LoVo (cell line): ENCODE results near the gene BSND.

Experiments used
- DNase-seq: peaks from one replicate; pipeline ENCODE4 v3.0.0-alpha.2; 2016; ENCODE audit warnings: low spot score

Gene BSND

GRCh38 chr1:54991939-54992338 lies 6.8 kb upstream of the BSND start:
- no peak for DNase-seq

GRCh38 chr1:54993140-54993539 lies 5.6 kb upstream of the BSND start:
- DNase-seq: no peak

DNA sequence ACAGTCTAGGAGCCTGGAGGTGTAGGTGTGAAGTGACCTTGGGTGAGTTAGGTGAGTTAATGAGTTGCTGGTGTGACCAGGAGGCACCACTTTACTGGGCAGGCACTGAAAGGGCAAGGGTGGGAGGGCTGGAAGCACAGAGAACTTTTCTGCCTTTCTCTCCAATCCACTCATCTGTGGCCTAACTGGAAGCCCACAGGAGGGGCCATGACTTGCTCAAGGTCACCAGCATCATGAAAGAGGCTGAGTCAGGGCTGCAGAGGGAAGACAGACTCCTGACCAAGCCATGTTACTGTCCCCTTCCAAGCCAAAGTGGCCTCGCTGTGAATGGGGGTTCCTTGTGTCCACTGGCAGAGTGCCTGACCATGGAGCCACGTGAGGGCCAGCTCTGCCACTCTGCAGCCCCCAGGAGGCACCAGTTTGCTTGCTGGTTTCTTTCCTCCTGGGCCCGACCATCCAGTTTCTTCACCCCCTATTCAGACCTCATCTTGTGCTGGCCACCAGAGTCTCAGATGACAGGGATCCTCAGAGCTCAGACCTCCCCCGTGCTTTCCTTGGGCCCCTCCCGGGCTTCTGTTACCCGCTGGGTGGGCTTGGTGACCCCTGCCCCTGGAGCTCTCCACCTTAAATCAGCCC lies 4.3 kb upstream of the BSND start:
- no peak for DNase-seq

- no peak for DNase-seq
Observed at GRCh38 chr1:54995013-54995760, 3.5 kb upstream of the BSND start.

- no peak for DNase-seq
Observed at GRCh38 chr1:54995835-54996234, 2.9 kb upstream of the BSND start.

- DNase-seq: peak; percentile 76
Observed at GRCh38 chr1:54996359-54996868, 2.3 kb upstream of the BSND start.

- no peak for DNase-seq
Observed at GRCh38 chr1:54996869-54997710, 1.6 kb upstream of the BSND start.

- DNase-seq: no peak
Observed at GRCh38 chr1:54997711-54997986, 1.1 kb upstream of the BSND start.

DNA sequence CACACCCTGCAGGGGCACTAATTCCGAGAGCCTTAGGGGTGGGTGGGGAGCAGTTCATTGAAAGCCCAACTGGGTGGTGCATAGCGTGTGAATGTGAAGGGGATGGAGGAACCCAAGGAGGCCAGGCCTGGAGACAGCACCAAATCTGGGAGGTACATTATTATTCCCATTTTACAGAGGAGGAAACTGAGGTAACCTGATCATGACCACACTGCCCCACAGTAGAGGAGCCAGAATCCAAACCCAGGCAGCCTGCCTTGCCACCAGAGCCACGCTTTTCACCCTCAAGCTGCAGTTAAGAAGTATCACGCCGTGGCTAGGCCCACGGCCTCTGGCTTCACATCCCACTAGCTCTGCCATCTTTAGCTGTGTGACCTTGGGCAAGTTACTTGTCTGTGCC lies 633 bp upstream of the BSND start:
- no peak for DNase-seq

DNA sequence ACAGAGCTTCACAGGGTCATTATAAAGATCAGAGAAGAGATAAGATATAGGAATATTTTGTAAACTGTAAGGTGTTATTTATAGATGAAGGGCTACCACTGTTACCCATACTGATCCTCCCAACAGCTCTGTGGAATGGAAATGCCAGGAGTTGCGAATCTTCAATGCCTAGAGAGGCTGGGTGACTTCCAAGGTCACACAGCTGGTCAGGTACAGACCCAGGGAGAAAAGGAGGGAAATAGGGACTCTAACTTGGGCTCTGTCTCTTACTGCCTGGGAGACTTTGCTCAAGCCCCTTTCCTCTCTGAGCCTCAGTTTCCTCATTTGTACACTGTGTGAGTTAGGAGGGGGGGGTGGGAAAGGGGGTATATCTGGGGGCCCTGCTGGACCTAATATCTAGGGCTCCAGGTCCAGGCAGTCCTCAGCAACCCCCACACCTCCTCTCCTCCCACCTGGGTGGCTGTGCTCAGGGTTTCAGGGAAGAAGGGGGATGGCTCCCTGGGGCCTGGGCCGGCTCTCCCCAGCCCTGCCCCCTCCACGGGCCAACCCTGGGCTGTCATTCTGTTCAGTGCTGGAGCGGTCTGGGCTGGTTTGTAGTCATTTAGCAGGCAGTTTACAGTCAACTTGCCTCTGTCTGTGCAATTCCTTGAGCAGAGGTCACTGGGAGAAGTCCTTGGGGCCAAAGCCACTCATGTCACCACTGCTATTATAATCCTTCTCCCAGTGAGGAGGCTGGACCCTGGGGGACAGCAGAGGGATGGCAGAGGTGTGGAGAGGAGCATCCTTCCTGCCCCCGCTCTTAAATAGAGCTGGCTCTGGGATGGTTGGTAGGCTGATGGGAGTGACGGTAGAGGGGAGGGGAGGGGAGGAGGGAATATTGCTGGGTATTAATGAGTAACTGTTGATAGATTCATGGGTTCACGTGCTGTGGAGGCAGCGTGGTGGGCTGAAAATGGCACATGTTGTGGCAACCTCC lies 1.7 kb downstream of the BSND start:
- no peak for DNase-seq

- no peak for DNase-seq
Observed at GRCh38 chr1:55001311-55001710, 2.6 kb downstream of the BSND start.

DNA sequence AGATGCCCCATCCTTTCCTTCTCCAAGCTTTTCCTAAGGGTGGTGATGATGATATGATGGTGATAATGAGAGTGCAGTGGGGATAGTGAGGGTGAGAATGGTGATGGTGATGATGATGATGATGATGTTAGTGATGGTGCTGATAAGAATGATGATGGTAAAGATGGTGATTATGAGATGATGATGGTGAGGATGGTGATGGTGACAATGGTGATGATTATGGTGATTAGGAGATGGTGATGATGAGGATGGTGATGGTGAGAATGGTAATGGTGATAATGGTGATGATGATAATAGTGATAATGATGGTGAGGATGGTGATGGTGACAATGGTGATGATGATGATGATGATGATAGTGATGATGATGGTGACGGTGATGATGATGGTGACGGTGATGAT lies 4.0 kb downstream of the BSND start:
- DNase-seq: no peak

GRCh38 chr1:55005351-55006140 lies 6.8 kb downstream of the BSND start:
- no peak for DNase-seq

DNA sequence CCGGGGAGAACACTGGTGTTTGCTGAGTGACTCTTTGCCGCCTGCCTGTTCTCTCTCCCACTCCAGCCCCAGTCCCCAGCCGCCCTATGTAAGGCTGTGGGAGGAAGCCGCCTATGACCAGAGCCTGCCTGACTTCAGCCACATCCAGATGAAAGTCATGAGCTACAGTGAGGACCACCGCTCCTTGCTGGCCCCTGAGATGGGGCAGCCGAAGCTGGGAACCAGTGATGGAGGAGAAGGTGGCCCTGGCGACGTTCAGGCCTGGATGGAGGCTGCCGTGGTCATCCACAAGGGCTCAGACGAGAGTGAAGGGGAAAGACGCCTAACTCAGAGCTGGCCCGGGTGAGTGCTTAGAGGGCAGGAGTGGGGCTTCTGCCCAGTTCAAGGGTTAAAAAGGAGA lies 8.2 kb downstream of the BSND start:
- no peak for DNase-seq

GRCh38 chr1:55007625-55008024 lies 8.9 kb downstream of the BSND start:
- DNase-seq: no peak

GRCh38 chr1:55010194-55010886 lies 11.6 kb downstream of the BSND start:
- DNase-seq: no peak

- no peak for DNase-seq
Observed at GRCh38 chr1:55010887-55011217, 12.1 kb downstream of the BSND start.

DNA sequence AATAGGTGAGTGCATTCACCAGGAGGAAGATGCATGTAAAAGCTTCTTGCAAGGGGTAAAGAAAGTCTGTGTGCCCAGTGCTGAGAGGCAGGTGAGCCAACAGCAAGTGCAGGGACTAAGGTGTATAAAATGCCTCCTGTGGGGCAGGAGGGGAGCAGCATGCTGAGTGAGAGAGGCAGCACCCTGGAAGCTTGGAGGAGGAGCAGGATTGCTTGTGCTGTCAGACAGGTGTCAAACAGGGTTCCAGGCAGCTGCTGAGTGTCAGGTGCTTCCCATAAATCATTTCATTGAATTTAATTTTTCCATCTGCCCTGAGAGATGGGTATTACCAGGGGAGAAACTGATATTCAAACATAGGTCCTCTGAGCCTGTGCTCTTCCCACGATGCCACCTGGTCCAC lies 13.9 kb downstream of the BSND start:
- DNase-seq: no peak

DNA sequence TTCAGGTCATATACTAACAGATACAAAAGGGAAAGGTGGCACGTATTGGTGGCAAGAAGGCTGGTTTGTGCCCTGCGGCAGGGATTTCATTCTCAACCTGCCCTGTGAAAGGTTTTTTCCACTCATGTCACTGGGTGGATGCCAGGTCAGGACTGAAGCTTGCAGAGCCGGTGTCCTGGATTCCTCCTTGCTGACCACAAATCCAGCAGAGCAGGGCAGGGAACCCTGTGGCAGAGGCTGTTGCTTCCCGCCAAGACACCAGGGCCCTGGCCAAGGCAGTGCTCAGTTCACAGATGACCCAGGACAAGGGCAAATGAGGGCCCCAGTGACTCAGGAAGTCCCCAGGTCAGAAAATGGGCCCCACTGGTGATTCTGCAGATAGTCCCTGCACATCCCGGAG lies 16.4 kb downstream of the BSND start:
- no peak for DNase-seq
